Right ventricle myocardium superior (tissue), 1 donor: ENCODE results near the gene ABHD3. TPM values are rescaled to one million over a fixed set of nuclear protein-coding genes. Genes with fewer than 3 reads are reported as not detected.
"Not testable (repeated sequence)": the region's sequence is repeated elsewhere in the genome, so short reads cannot be mapped to it uniquely, and the experiment has no call there.

Source experiments
- ATAC-seq: fragments of 200-7000 bp; cut with Tn5 transposase; one replicate; pipeline ENCODE4 v1.9.1; 2020; ENCODE audit warnings: mild to moderate bottlenecking; ENCODE audit not compliant: poor library complexity
- DNase-seq: peaks from one replicate; pipeline ENCODE4 v3.0.0-alpha.2; 2020
- intact Hi-C: fragments of 100-400 bp; cut with DNase I; formaldehyde crosslinking; loops from one replicate; pipeline ENCODE4 v1.11.2; 2022
- long read RNA-seq: library from polyadenylated mRNA; unstranded; transcript quantifications from one replicate; pipeline ENCODE4 v2.0.0, GENCODE V29; 2021
- total RNA-seq: library from RNA; stranded (reverse); fragmentation: NEBNext Ultra II Directional; extraction: Animal tissue kit (Norgen Biotek cat#: 25700); gene quantifications from one replicate; pipeline ENCODE4 v1.2.1, GENCODE V29; 2021
- donor health status: DM: no; HTN: yes; CAD: no; lungs with severe emphysema.

Gene ABHD3, protein sequence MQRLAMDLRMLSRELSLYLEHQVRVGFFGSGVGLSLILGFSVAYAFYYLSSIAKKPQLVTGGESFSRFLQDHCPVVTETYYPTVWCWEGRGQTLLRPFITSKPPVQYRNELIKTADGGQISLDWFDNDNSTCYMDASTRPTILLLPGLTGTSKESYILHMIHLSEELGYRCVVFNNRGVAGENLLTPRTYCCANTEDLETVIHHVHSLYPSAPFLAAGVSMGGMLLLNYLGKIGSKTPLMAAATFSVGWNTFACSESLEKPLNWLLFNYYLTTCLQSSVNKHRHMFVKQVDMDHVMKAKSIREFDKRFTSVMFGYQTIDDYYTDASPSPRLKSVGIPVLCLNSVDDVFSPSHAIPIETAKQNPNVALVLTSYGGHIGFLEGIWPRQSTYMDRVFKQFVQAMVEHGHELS
- 5.0 TPM for total RNA-seq
- long read RNA-seq, partial matches to known transcripts: 0 of 9 reads
- long read RNA-seq, other reads (novel, unspliced or antisense): 4 of 9 reads

DNA sequence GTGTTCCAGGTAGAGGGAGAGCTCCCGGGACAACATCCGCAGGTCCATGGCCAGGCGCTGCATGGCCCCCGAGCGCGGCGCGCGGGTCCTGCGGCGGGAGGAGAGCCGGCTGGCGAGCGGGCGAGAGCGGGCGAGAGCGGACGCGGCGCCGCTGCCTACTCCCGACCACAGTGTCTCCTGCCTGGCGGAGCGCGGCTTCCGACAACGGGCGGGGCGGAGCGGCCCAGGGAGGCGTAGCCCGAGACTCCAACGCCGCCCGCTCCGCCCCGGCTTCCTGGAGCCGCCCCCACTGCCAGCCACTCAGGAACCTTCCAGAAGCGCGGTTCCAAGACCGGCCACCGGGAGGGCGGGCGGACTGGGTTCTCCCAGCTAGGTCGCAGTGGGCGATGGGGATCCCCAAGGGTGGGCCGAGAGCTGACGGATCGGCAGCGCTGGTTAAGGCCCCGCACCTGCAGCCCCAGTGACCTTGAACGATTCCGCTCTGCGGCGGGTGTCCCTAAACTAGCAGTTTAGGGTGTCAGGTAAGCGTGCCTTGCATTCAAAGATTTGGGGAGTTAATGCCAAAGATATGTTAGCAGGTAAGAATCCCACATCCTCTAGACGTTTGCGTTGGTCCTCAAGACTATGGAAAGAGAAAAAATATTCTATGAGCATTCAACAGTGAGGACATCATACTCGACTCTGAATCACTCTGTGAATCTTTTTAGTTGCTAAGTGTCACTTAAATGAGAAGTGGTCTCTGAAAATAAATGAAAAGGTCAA lies at the start of gene ABHD3:
ABHD3 (minus strand) TSS at position 172 of the 762 bp plus-strand sequence; CDS start at position 63, 109 bp downstream.
- intact Hi-C loops: loop anchor here (2.0 kb wide), 1 partner anchor 36 kb away; the partner anchor contains the start of gene MIB1
- ATAC-seq: peak; percentile 100

GRCh38 chr18:21747764-21748693 lies 43.5 kb upstream of the ABHD3 start:
- DNase-seq (no peak), ATAC-seq (no peak)
- intact Hi-C loops: no loop called here

More for the DNA sequence above, at the start of gene ABHD3:
- peak; percentile 97 for DNase-seq

DNA sequence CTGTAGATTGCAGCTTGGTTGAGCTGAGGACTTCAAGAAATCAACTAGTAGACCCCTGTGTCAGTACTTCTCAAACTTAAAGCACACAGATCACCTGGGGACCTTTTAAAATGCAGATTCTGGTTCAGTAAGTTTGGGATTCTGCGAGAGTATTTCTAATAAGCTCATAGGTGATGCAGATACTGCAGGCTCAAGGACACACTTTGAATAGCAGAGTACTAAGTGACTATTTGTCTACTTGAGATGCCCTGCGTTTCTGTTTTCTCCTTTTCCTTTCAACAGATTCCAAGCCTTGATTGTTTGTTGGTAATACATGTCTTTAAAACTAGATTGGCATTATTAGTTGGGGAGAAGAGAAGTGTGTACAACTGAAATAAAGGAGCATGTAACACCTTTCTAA lies 42.7 kb upstream of the ABHD3 start:
- intact Hi-C loops: no loop called here

GRCh38 chr18:21745231-21745630 lies 40.7 kb upstream of the ABHD3 start:
- intact Hi-C loops: no loop called here
- no peak for DNase-seq
- no peak for ATAC-seq

More for the DNA sequence above, 42.7 kb upstream of the ABHD3 start:
- DNase-seq (no peak), ATAC-seq (no peak)

- ATAC-seq (no peak), DNase-seq (no peak)
- intact Hi-C loops: no loop called here
These were observed 38.7 kb upstream of the ABHD3 start for GRCh38 chr18:21743166-21743832.

DNA sequence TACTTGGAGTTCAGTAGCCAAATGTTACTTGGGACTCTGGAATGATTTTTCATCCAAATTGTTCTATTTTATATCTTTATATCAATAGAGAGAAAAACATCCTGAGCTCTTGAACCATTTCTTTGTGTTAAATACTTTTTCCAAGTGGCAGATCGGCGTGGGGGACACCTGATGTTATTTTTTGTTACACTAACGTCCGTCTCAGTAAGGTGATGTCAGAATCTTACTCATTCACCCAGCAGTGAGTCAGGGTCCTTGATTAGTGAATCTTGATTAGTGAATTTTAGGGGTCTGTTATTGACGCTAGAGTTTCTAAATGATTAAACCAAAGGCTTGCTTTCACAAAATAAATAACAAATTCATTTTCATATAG lies 37.7 kb upstream of the ABHD3 start:
- intact Hi-C loops: no loop called here
- DNase-seq: no peak

GRCh38 chr18:21741562-21742314 lies 37.2 kb upstream of the ABHD3 start:
- ATAC-seq (no peak), DNase-seq (peak; percentile 56)
- intact Hi-C loops: loop anchor here (2.0 kb wide), 1 partner anchor 37 kb away; the partner anchor contains the start of gene ABHD3

More for the DNA sequence above, 37.7 kb upstream of the ABHD3 start:
- no peak for ATAC-seq

DNA sequence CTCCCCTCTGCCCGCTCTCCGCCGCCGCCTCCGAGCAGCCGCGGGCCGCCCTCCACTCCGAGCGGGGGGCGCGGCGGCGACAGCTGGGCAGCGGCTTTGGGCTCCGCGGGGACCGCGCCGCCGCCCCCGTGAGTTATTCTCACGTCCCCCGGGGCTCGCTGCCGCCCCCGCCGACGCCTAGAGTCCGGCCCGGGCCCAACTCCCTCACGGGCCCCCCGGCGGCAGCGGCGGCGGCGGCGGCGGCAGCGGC lies 36.7 kb upstream of the ABHD3 start:
- intact Hi-C loops: loop anchor here (2.0 kb wide), 1 partner anchor 36 kb away; the partner anchor contains the start of gene ABHD3
- DNase-seq: peak; percentile 71
- no peak for ATAC-seq

- DNase-seq (peak; percentile 99), ATAC-seq (peak; percentile 99)
- intact Hi-C loops: loop anchor here (2.0 kb wide), 1 partner anchor 36 kb away; the partner anchor contains the start of gene ABHD3
These were observed 36.2 kb upstream of the ABHD3 start, which contains the start of gene MIB1 for GRCh38 chr18:21740538-21741311. Gene MIB1, plus strand, starts transcription at chr18:21740792. Its CDS starts 792 bp downstream, at chr18:21741584.

- DNase-seq (peak; percentile 47), ATAC-seq (peak; percentile 1)
- intact Hi-C loops: loop anchor here (2.0 kb wide), 1 partner anchor 35 kb away; the partner anchor contains the start of gene ABHD3
These were observed 35.3 kb upstream of the ABHD3 start for GRCh38 chr18:21739604-21740537.

- intact Hi-C loops, ATAC-seq, DNase-seq: not testable (repeated sequence)
These were observed 32.4 kb upstream of the ABHD3 start for GRCh38 chr18:21736926-21737325.

DNA sequence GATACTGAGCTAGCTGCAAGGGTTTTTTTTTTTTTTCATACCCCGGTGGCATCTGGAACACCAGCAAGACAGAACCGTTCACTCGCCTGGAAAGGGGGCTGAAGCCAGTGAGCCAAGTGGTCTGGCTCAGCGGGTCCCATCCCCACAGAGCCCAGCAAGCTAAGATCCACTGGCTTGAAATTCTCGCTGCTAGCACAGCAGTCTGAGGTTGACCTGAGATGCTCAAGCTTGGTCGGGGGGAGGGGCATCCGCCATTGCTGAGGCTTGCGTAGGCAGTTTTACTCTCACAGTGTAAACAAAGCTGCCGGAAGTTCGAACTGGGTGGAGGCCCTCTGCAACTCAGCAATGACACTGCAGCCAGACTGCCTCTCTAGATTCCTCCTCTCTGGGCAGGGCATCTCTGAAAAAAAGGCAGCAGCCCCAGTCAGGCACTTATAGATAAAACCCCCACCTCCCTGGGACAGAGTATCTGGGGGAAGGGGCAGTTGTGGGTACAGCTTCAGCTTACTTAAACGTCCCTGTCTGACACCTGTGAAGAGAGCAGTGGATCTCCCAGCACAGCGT lies 31.0 kb upstream of the ABHD3 start:
- DNase-seq (peak; percentile 50), ATAC-seq (no peak)
- intact Hi-C loops: no loop called here

GRCh38 chr18:21733011-21733410 lies 28.4 kb upstream of the ABHD3 start:
- DNase-seq (no peak), ATAC-seq (no peak)
- intact Hi-C loops: no loop called here

DNA sequence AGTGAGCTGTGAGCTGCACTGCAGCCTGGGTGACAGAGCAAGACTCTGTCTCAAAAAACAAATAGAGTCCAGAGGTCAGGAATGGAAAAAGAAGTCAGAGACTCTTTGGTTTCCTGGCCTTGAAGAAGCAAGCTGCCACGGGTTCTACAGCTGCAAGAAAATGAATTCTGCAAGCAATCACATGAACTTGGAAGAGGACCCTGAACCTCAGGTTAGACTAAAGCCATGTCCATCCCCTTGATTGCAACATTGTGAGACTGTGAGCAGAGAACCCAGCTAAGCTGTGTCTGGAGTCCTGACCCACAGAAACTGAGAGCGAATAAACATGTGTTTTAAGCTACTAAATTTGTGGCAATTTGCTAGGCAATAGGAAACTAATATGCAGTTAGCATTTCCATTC lies 23.1 kb upstream of the ABHD3 start:
- intact Hi-C loops: no loop called here
- ATAC-seq: no peak
- no peak for DNase-seq

DNA sequence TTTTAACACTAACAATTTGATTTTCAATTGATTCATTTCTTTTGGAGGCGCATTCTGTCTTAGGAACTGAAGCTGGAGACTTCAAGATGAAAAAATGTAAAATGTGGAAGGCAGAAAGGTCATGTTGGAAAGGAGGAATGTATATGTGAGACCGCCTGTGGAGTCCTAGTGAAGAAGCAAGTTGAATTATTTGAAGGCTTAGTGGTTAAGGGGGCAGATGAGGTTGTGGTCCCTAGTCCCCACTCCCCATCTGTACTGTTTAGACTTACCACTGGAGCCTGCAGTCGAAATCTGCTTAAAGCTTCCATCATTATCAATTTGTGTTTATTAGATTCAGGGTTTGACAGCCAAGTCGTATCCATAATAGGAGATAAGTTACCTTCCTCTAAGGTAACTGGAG lies 20.6 kb upstream of the ABHD3 start:
- no peak for DNase-seq
- ATAC-seq: no peak
- intact Hi-C loops: no loop called here
